Measurements from ENCODE around the gene C15orf39. TPM values are rescaled to one million over a fixed set of nuclear protein-coding genes. Genes with fewer than 3 reads are reported as not detected.

Gene C15orf39
- polyA plus RNA-seq = 17.6 TPM
- long read RNA-seq, donor 1, transcript C15orf39-206 (1 exons, 3,152 nt) = major isoform, 6 of 13 reads
- long read RNA-seq, donor 1, partial matches to known transcripts = 7 of 13 reads
- long read RNA-seq, donor 1, other reads (novel, unspliced or antisense) = 0 of 13 reads
- long read RNA-seq, donor 2, full-length matches to known transcripts = 18 of 36 reads
- long read RNA-seq, donor 2, partial matches to known transcripts = 18 of 36 reads
- long read RNA-seq, donor 2, other reads (novel, unspliced or antisense) = 0 of 36 reads
- long read RNA-seq, donor 3 = 0 reads
- long read RNA-seq, donor 4, partial matches to known transcripts = 0 of 1 reads
- long read RNA-seq, donor 4, other reads (novel, unspliced or antisense) = 0 of 1 reads
- long read RNA-seq, donor 5, full-length matches to known transcripts = 3 of 3 reads
- long read RNA-seq, donor 5, partial matches to known transcripts = 0 of 3 reads
- long read RNA-seq, donor 5, other reads (novel, unspliced or antisense) = 0 of 3 reads
- long read RNA-seq, donor 6, full-length matches to known transcripts = 19 of 28 reads
- long read RNA-seq, donor 6, partial matches to known transcripts = 9 of 28 reads
- long read RNA-seq, donor 6, other reads (novel, unspliced or antisense) = 0 of 28 reads
- long read RNA-seq, donor 7, full-length matches to known transcripts = 11 of 18 reads
- long read RNA-seq, donor 7, partial matches to known transcripts = 7 of 18 reads
- long read RNA-seq, donor 7, other reads (novel, unspliced or antisense) = 0 of 18 reads
- long read RNA-seq, donor 8, full-length matches to known transcripts = 36 of 67 reads
- long read RNA-seq, donor 8, partial matches to known transcripts = 31 of 67 reads
- long read RNA-seq, donor 8, other reads (novel, unspliced or antisense) = 0 of 67 reads
- long read RNA-seq, donor 9, full-length matches to known transcripts = 12 of 28 reads
- long read RNA-seq, donor 9, partial matches to known transcripts = 16 of 28 reads
- long read RNA-seq, donor 9, other reads (novel, unspliced or antisense) = 0 of 28 reads
- long read RNA-seq, donor 10, full-length matches to known transcripts = 22 of 27 reads
- long read RNA-seq, donor 10, partial matches to known transcripts = 5 of 27 reads
- long read RNA-seq, donor 10, other reads (novel, unspliced or antisense) = 0 of 27 reads
- long read RNA-seq, donor 11, full-length matches to known transcripts = 13 of 25 reads
- long read RNA-seq, donor 11, partial matches to known transcripts = 12 of 25 reads
- long read RNA-seq, donor 11, other reads (novel, unspliced or antisense) = 0 of 25 reads

- H3K27me3 ChIP-seq (ENCODE audit: control insufficient read depth, insufficient read depth, low read length) = no peaks in the 10 kb centered on the region
- peak; percentile 56 to 85 for DNase-seq
- no peaks in the 10 kb centered on the region for H3K9me3 ChIP-seq (ENCODE audit: control insufficient read depth, low read depth, low read length)
- H3K4me1 ChIP-seq (ENCODE audit: control insufficient read depth, insufficient read depth, low read length) = peaks cover 50% of the 10 kb centered on the region
- peak within 1 kb of the TSS; percentile 92 for H3K27ac ChIP-seq (ENCODE audit: low read length)
- peaks cover 12% of the 10 kb centered on the region for H3K36me3 ChIP-seq (ENCODE audit: control insufficient read depth, insufficient read depth, low read length)
- peak within 1 kb of the TSS; percentile 87 for H3K4me3 ChIP-seq (ENCODE audit: low read length)
- WGBS (ENCODE audit: insufficient coverage, low lambda C conversion rate) = no CpG with 5 or more reads among the region's 84 CpGs
These were observed at the start of gene C15orf39 for GRCh38 chr15:75201616-75202250. C15orf39 (plus strand) TSS chr15:75201882; CDS start chr15:75206049, 4,167 bp downstream.

- Histone ChIP-seq H3K4me1 (ENCODE audit: control insufficient read depth, insufficient read depth, low read length) (no peaks in the 10 kb centered on the region), H3K4me3 (ENCODE audit: low read length) (no peak overlapping the region), H3K9me3 (ENCODE audit: control insufficient read depth, low read depth, low read length) (peaks cover 5% of the 10 kb centered on the region), H3K27ac (ENCODE audit: low read length) (no peak overlapping the region), H3K36me3 (ENCODE audit: control insufficient read depth, insufficient read depth, low read length) (no peaks in the 10 kb centered on the region), H3K27me3 (ENCODE audit: control insufficient read depth, insufficient read depth, low read length) (no peaks in the 10 kb centered on the region)
- 100% methylated on average over 1 of the region's 2 CpGs for WGBS (ENCODE audit: insufficient coverage, low lambda C conversion rate)
- DNase-seq = no peak
These were observed 49.2 kb upstream of the C15orf39 start for GRCh38 chr15:75152382-75153079.

- H3K27ac ChIP-seq (ENCODE audit: low read length) = no peak overlapping the region
- no peaks in the 10 kb centered on the region for H3K4me1 ChIP-seq (ENCODE audit: control insufficient read depth, insufficient read depth, low read length)
- no peaks in the 10 kb centered on the region for H3K9me3 ChIP-seq (ENCODE audit: control insufficient read depth, low read depth, low read length)
- H3K36me3 ChIP-seq (ENCODE audit: control insufficient read depth, insufficient read depth, low read length) = no peaks in the 10 kb centered on the region
- DNase-seq = no peak
- H3K4me3 ChIP-seq (ENCODE audit: low read length) = no peak overlapping the region
- H3K27me3 ChIP-seq (ENCODE audit: control insufficient read depth, insufficient read depth, low read length) = no peaks in the 10 kb centered on the region
- no CpG with 5 or more reads among the region's 4 CpGs for WGBS (ENCODE audit: insufficient coverage, low lambda C conversion rate)
These were observed 48.6 kb upstream of the C15orf39 start for GRCh38 chr15:75153087-75153486.

- Histone ChIP-seq H3K9me3 (ENCODE audit: control insufficient read depth, low read depth, low read length) (no peaks in the 10 kb centered on the region), H3K36me3 (ENCODE audit: control insufficient read depth, insufficient read depth, low read length) (no peaks in the 10 kb centered on the region), H3K4me1 (ENCODE audit: control insufficient read depth, insufficient read depth, low read length) (peaks cover 2% of the 10 kb centered on the region), H3K27ac (ENCODE audit: low read length) (no peak overlapping the region), H3K27me3 (ENCODE audit: control insufficient read depth, insufficient read depth, low read length) (no peaks in the 10 kb centered on the region), H3K4me3 (ENCODE audit: low read length) (no peak overlapping the region)
- DNase-seq = no peak
- no CpG with 5 or more reads among the region's 8 CpGs for WGBS (ENCODE audit: insufficient coverage, low lambda C conversion rate)
These were observed 48.0 kb upstream of the C15orf39 start for GRCh38 chr15:75153565-75154276.

GRCh38 chr15:75154461-75155062, 47.1 kb upstream of the C15orf39 start:
- H3K4me3 ChIP-seq (ENCODE audit: low read length) = no peak overlapping the region
- no peak overlapping the region for H3K27ac ChIP-seq (ENCODE audit: low read length)
- H3K36me3 ChIP-seq (ENCODE audit: control insufficient read depth, insufficient read depth, low read length) = no peaks in the 10 kb centered on the region
- peaks cover 5% of the 10 kb centered on the region for H3K4me1 ChIP-seq (ENCODE audit: control insufficient read depth, insufficient read depth, low read length)
- no peaks in the 10 kb centered on the region for H3K9me3 ChIP-seq (ENCODE audit: control insufficient read depth, low read depth, low read length)
- no peak for DNase-seq
- H3K27me3 ChIP-seq (ENCODE audit: control insufficient read depth, insufficient read depth, low read length) = no peaks in the 10 kb centered on the region
- no CpG with 5 or more reads among the region's 7 CpGs for WGBS (ENCODE audit: insufficient coverage, low lambda C conversion rate)

- Histone ChIP-seq H3K9me3 (ENCODE audit: control insufficient read depth, low read depth, low read length) (no peaks in the 10 kb centered on the region), H3K4me3 (ENCODE audit: low read length) (no peak overlapping the region), H3K36me3 (ENCODE audit: control insufficient read depth, insufficient read depth, low read length) (no peaks in the 10 kb centered on the region), H3K27me3 (ENCODE audit: control insufficient read depth, insufficient read depth, low read length) (no peaks in the 10 kb centered on the region), H3K27ac (ENCODE audit: low read length) (no peak overlapping the region), H3K4me1 (ENCODE audit: control insufficient read depth, insufficient read depth, low read length) (peaks cover 5% of the 10 kb centered on the region)
- no CpG with 5 or more reads among the region's 12 CpGs for WGBS (ENCODE audit: insufficient coverage, low lambda C conversion rate)
- no peak for DNase-seq
These were observed 45.1 kb upstream of the C15orf39 start for GRCh38 chr15:75156326-75157215.

GRCh38 chr15:75158402-75158801, 43.3 kb upstream of the C15orf39 start:
- no peak overlapping the region for H3K27ac ChIP-seq (ENCODE audit: low read length)
- no peaks in the 10 kb centered on the region for H3K36me3 ChIP-seq (ENCODE audit: control insufficient read depth, insufficient read depth, low read length)
- peaks cover 5% of the 10 kb centered on the region for H3K4me1 ChIP-seq (ENCODE audit: control insufficient read depth, insufficient read depth, low read length)
- H3K9me3 ChIP-seq (ENCODE audit: control insufficient read depth, low read depth, low read length) = no peaks in the 10 kb centered on the region
- no peak for DNase-seq
- H3K27me3 ChIP-seq (ENCODE audit: control insufficient read depth, insufficient read depth, low read length) = no peaks in the 10 kb centered on the region
- no peak overlapping the region for H3K4me3 ChIP-seq (ENCODE audit: low read length)
- WGBS (ENCODE audit: insufficient coverage, low lambda C conversion rate) = 100% methylated on average over 2 of the region's 7 CpGs

GRCh38 chr15:75159244-75159643, 42.4 kb upstream of the C15orf39 start:
- peaks cover 5% of the 10 kb centered on the region for H3K4me1 ChIP-seq (ENCODE audit: control insufficient read depth, insufficient read depth, low read length)
- no peaks in the 10 kb centered on the region for H3K36me3 ChIP-seq (ENCODE audit: control insufficient read depth, insufficient read depth, low read length)
- no peak overlapping the region for H3K4me3 ChIP-seq (ENCODE audit: low read length)
- H3K27me3 ChIP-seq (ENCODE audit: control insufficient read depth, insufficient read depth, low read length) = no peaks in the 10 kb centered on the region
- WGBS (ENCODE audit: insufficient coverage, low lambda C conversion rate) = no CpG with 5 or more reads among the region's 1 CpG
- DNase-seq = no peak
- H3K9me3 ChIP-seq (ENCODE audit: control insufficient read depth, low read depth, low read length) = no peaks in the 10 kb centered on the region
- no peak overlapping the region for H3K27ac ChIP-seq (ENCODE audit: low read length)

Measured in large intestine (tissue), 12 donors.